ENCODE results near the gene ERC2. TPM values are rescaled to one million over a fixed set of nuclear protein-coding genes. Genes with fewer than 3 reads are reported as not detected.

Gene ERC2
- total RNA-seq, 1 donor from 2014 or later = 0.35 TPM

DNA sequence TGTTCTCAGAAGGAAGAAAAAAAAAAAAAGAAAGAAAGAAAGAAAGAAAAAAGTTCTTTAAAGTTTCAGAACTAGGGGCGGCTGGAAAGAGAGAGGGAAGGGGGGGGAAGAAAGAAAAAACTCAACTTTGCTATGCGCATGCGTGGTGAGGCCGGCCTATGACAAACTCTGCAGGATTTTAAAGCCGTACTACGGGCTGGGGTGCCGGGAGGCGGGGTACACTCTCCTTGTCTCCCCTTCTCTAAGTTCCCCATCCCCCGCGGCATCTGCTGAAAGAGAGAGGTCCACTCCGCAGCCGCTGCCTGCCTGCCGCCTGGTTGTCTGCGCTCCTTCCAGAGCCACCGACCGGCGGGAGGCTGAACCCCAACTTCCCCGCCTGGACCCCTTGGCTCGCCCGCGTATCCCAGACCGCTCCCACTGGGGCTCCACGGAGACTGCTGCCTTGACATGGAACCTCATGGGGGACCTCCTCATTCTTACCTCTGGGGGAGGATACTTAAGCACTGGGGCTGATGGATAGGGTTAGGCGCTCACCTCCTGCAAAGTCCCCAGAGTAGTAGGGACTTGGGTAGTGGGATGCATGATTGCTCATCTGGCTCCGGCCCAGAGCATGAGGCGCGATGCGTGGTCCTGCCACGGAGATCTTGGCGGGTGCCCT lies 979.7 kb downstream of the ERC2 start:
- no peaks in the 10 kb centered on the region for H3K36me3 Mint-ChIP-seq (ENCODE audit: unreplicated experiment)
- peaks cover 2% of the 10 kb centered on the region for H3K27me3 Mint-ChIP-seq (ENCODE audit: unreplicated experiment)
- H3K4me1 Mint-ChIP-seq (ENCODE audit: unreplicated experiment) = peaks cover 38% of the 10 kb centered on the region
- peak overlapping the region; percentile 80 for H3K27ac Mint-ChIP-seq (ENCODE audit: unreplicated experiment)
- H3K9me3 Mint-ChIP-seq (ENCODE audit: unreplicated experiment) = no peaks in the 10 kb centered on the region
- DNase-seq (ENCODE audit: extremely low spot score, unreplicated experiment) = no peak
- H3K4me3 Mint-ChIP-seq (ENCODE audit: unreplicated experiment) = peak overlapping the region; percentile 96
- no peak for TF ChIP-seq CTCF (IDR thresholded peaks at IDR 0.05)

- Mint-ChIP-seq H3K9me3 (ENCODE audit: unreplicated experiment) (no peaks in the 10 kb centered on the region), H3K36me3 (ENCODE audit: unreplicated experiment) (no peaks in the 10 kb centered on the region), H3K4me1 (ENCODE audit: unreplicated experiment) (peaks cover 48% of the 10 kb centered on the region), H3K27ac (ENCODE audit: unreplicated experiment) (peak overlapping the region; percentile 73), H3K27me3 (ENCODE audit: unreplicated experiment) (no peaks in the 10 kb centered on the region), H3K4me3 (ENCODE audit: unreplicated experiment) (peak overlapping the region; percentile 96)
- no peak for DNase-seq (ENCODE audit: extremely low spot score, unreplicated experiment)
- no peak for TF ChIP-seq CTCF (IDR thresholded peaks at IDR 0.05)
Measured at GRCh38 chr3:55487381-55488241, 980.7 kb downstream of the ERC2 start.

- Mint-ChIP-seq H3K27ac (ENCODE audit: unreplicated experiment) (peak within 1 kb of the TSS; percentile 92), H3K36me3 (ENCODE audit: unreplicated experiment) (no peaks in the 10 kb centered on the region), H3K9me3 (ENCODE audit: unreplicated experiment) (no peaks in the 10 kb centered on the region), H3K4me1 (ENCODE audit: unreplicated experiment) (peaks cover 54% of the 10 kb centered on the region), H3K27me3 (ENCODE audit: unreplicated experiment) (no peaks in the 10 kb centered on the region), H3K4me3 (ENCODE audit: unreplicated experiment) (peak within 1 kb of the TSS; percentile 96)
- peak; percentile 87 for DNase-seq (ENCODE audit: extremely low spot score, unreplicated experiment)
- no peak for TF ChIP-seq CTCF (IDR thresholded peaks at IDR 0.05)
Measured at GRCh38 chr3:55486857-55487380, 981.3 kb downstream of the ERC2 start, which contains the start of gene WNT5A. Gene WNT5A (minus strand): TSS chr3:55487306. CDS start chr3:55486985, 321 bp downstream.

GRCh38 chr3:55486101-55486856 lies 982.0 kb downstream of the ERC2 start:
- H3K9me3 Mint-ChIP-seq (ENCODE audit: unreplicated experiment) = no peaks in the 10 kb centered on the region
- no peaks in the 10 kb centered on the region for H3K27me3 Mint-ChIP-seq (ENCODE audit: unreplicated experiment)
- peak overlapping the region; percentile 96 for H3K4me3 Mint-ChIP-seq (ENCODE audit: unreplicated experiment)
- peak overlapping the region; percentile 92 for H3K27ac Mint-ChIP-seq (ENCODE audit: unreplicated experiment)
- peaks cover 59% of the 10 kb centered on the region for H3K4me1 Mint-ChIP-seq (ENCODE audit: unreplicated experiment)
- no peaks in the 10 kb centered on the region for H3K36me3 Mint-ChIP-seq (ENCODE audit: unreplicated experiment)
- DNase-seq (ENCODE audit: extremely low spot score, unreplicated experiment) = no peak
- TF ChIP-seq CTCF (IDR thresholded peaks at IDR 0.05) = no peak
